Thyroid gland (tissue), 4 donors: ENCODE data around the gene SIL1.

Experiments
- POLR2A ChIP-seq, 2 donors: fragments of 450-650 bp; IDR thresholded peaks; one replicate each; pipeline ENCODE4 v1.6.1; 2017; ENCODE audit warnings: antibody characterized with exemption in 2 of 2, mild to moderate bottlenecking in 2 of 2, moderate library complexity in 1 of 2
- TF ChIP-seq, protein P1 (sequence below), 6 experiments: fragments of 200-600 bp in 3 of 6; fragments of 450-650 bp in 3 of 6; sonication (generic) in 3 of 6; IDR thresholded peaks; one replicate each; pipeline ENCODE4 v1.5.1; 2016 to 2019; ENCODE audit warnings: antibody characterized with exemption in 6 of 6, mild to moderate bottlenecking in 2 of 6, inconsistent platforms in 1 of 6, moderate library complexity in 1 of 6

- TF ChIP-seq, protein P1, sequence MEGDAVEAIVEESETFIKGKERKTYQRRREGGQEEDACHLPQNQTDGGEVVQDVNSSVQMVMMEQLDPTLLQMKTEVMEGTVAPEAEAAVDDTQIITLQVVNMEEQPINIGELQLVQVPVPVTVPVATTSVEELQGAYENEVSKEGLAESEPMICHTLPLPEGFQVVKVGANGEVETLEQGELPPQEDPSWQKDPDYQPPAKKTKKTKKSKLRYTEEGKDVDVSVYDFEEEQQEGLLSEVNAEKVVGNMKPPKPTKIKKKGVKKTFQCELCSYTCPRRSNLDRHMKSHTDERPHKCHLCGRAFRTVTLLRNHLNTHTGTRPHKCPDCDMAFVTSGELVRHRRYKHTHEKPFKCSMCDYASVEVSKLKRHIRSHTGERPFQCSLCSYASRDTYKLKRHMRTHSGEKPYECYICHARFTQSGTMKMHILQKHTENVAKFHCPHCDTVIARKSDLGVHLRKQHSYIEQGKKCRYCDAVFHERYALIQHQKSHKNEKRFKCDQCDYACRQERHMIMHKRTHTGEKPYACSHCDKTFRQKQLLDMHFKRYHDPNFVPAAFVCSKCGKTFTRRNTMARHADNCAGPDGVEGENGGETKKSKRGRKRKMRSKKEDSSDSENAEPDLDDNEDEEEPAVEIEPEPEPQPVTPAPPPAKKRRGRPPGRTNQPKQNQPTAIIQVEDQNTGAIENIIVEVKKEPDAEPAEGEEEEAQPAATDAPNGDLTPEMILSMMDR (IDR thresholded peaks at IDR 0.05): no peak
- no peak for TF ChIP-seq POLR2A (IDR thresholded peaks at IDR 0.05)
Measured at GRCh38 chr5:138964647-138965201, 233.4 kb downstream of the SIL1 start.
